NOMO-1 treated with DMSO at 0.1 percent for 48 hours (cell line): ENCODE measurements around the gene ARHGAP32.

Experiments
- DNase-seq: peaks from one replicate; lab custom pipeline; 2025; ENCODE audit not compliant: unreplicated experiment; lab: John Stamatoyannopoulos, UW

The ARHGAP32 gene

DNA sequence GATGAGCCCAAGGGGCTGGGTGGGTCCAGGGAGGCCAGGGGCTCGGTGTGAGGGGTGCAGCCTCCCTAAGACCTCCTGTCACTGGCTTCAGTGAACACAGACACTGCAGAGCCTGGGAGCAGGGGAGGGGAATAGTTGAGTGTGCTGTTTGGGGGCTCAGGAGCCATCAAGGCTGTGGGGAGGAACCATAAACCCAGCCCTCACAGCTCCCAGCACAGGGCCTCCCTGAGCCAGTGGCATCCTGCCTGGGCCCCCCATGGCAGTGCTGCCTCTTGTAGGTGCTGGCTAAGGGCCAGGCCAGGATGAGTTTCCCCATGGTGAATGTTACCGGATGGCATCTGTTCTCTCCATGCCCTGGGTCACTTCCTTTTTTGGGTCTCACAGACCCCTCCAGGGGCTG, 275.4 kb downstream of the ARHGAP32 start:
- DNase-seq, result no peak

DNA sequence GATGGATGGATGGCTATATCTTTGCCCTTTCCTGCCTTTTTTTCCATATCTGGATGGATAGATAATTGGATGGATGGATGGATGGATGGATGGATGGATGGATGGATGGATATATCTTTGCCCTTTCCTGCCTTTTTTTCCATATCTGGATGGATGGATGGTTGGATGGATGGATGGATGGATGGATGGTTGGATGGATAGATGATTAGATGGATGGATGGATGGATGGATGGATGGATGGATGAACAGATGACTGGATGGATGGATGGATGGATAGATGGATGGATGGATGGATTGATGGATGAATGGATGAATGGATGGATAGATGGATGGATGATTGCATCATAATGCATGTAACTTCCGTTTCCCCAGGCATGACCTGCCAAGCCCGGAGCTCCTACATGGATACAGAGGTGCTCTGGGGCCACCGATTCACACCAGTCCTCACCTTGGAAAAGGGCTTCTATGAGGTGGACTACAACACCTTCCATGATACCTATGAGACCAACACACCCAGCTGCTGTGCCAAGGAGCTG, 276.0 kb downstream of the ARHGAP32 start:
- no peak for DNase-seq

DNA sequence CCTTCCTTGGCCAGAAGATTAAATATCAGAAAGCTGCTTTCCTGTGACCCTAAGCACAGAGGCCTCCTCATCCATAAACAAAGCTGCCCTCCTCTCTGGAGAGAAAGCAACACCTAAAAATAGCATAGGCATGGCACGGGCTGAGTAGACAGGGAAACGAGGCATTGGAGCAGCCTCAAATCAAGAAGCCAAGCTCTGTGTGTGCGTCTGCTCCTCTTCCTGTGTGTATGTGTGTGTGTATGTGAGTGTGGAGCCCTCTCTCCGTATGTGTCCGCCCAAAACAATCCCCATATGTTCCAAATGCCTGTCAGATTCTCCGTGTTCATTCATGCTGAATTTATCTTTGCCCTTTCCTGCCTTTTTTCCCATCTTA, 277.0 kb downstream of the ARHGAP32 start:
- DNase-seq, result no peak
